Activated CD8-positive, alpha-beta memory T cell treated with anti-CD3 and anti-CD28 coated beads, Interleukin-2, amount 10 ng/mL, durations not matched to agents 7 days and 5 days (primary cell): ENCODE data around the gene CDHR4. TPM values are rescaled to one million over a fixed set of nuclear protein-coding genes. Genes with fewer than 3 reads are reported as not detected.

ENCODE experiments used
- microRNA-seq: library from miRNA; unstranded; fragments of <30 nt; microRNA quantifications from one replicate; pipeline ENCODE4 v1.2.0, GENCODE V29; 2022
- total RNA-seq, 2 experiments: library from RNA; stranded (reverse); gene quantifications; one replicate each; pipeline ENCODE4 v1.2.3, GENCODE V29; 2021

Gene CDHR4
- total RNA-seq, 2 experiments from 2014 or later = 0.16 TPM; not detected in 1

Small RNA genes lying within 50 kb of the gene (microRNA-seq; reads per million reads assigned to microRNA genes)
- gene MIR5193 = 1.7 reads per million

Other genes with a start within 250 kb of the CDHR4 start
- under 1 TPM; 0.12 TPM for gene BSN, start 245.4 kb downstream of the CDHR4 start, total RNA-seq
- gene APEH, start 125.5 kb downstream of the CDHR4 start, total RNA-seq = 100 to 1,000 TPM; 150 to 172 TPM
- gene MST1, start 110.4 kb downstream of the CDHR4 start, total RNA-seq = 1 to 10 TPM; 7.3 to 9.3 TPM
- gene RNF123, start 110.3 kb downstream of the CDHR4 start, total RNA-seq = 10 to 100 TPM; 50.0 to 58.9 TPM
- 1 to 10 TPM in 1 of 2 experiments, under 1 TPM in 1; 0.19 to 1.2 TPM for gene AMIGO3, start 80.2 kb downstream of the CDHR4 start, total RNA-seq
- 10 to 100 TPM; 46.6 to 47.9 TPM for gene GMPPB, start 75.9 kb downstream of the CDHR4 start, total RNA-seq
- 10 to 100 TPM; 38.3 to 41.0 TPM for gene IP6K1, start 13.3 kb downstream of the CDHR4 start, total RNA-seq
- gene INKA1, start 3.4 kb upstream of the CDHR4 start, total RNA-seq = under 1 TPM; 0.73 to 0.85 TPM
- gene UBA7, start 14.1 kb upstream of the CDHR4 start, total RNA-seq = 100 to 1,000 TPM; 149 to 212 TPM
- 10 to 100 TPM; 27.3 to 32.0 TPM for gene TRAIP, start 56.7 kb upstream of the CDHR4 start, total RNA-seq
- not detected for gene CAMKV, start 70.0 kb upstream of the CDHR4 start, total RNA-seq
- 1 to 10 TPM; 1.2 to 2.5 TPM for gene MST1R, start 104.0 kb upstream of the CDHR4 start, total RNA-seq
- 10 to 100 TPM; 13.0 to 15.8 TPM for gene MON1A, start 129.9 kb upstream of the CDHR4 start, total RNA-seq
- gene RBM6, start 140.3 kb upstream of the CDHR4 start, total RNA-seq = 100 to 1,000 TPM; 108 to 142 TPM